Effector memory CD4-positive, alpha-beta T cell (primary cell): ENCODE data around the gene SH2D3C.
A peak's percentile ranks its signal among the peaks of the same experiment; 100 is the strongest.

ENCODE experiments used
- DNase-seq, 3 donors: peaks; one replicate each; pipeline ENCODE4 v3.0.0-alpha.2; 2020
- H3K27ac ChIP-seq: 2 replicates; pipeline ENCODE4 v1.7.0; 2013; ENCODE audit warnings: mild to moderate bottlenecking, low read length, moderate library complexity; ENCODE audit not compliant: insufficient read depth, poor library complexity, severe bottlenecking
- H3K27me3 ChIP-seq: replicated peaks from 2 replicates; pipeline ENCODE4 v1.7.0; 2013; ENCODE audit warnings: mild to moderate bottlenecking, low read length; ENCODE audit not compliant: insufficient read depth, control insufficient read depth, poor library complexity, severe bottlenecking
- H3K36me3 ChIP-seq: 2 replicates; pipeline ENCODE4 v1.7.0; 2013; ENCODE audit warnings: mild to moderate bottlenecking, low read length, moderate library complexity; ENCODE audit not compliant: control insufficient read depth, insufficient read depth
- H3K4me1 ChIP-seq: 2 replicates; pipeline ENCODE4 v1.7.0; 2013; ENCODE audit warnings: low read length, mild to moderate bottlenecking; ENCODE audit not compliant: control insufficient read depth, insufficient read depth, poor library complexity, severe bottlenecking
- H3K4me3 ChIP-seq: 2 replicates; pipeline ENCODE4 v1.7.0; 2013; ENCODE audit warnings: low read length, low read depth, mild to moderate bottlenecking; ENCODE audit not compliant: insufficient read depth, poor library complexity, severe bottlenecking
- H3K9me3 ChIP-seq: 2 replicates; pipeline ENCODE4 v1.7.0; 2013; ENCODE audit warnings: mild to moderate bottlenecking, low read length, moderate library complexity; ENCODE audit not compliant: control insufficient read depth

The SH2D3C gene

GRCh38 chr9:127722055-127722745 lies 56.3 kb downstream of the SH2D3C start:
- no peak overlapping the region for H3K4me3 ChIP-seq
- H3K27ac ChIP-seq, result no peak overlapping the region

GRCh38 chr9:127721391-127721821 lies 57.1 kb downstream of the SH2D3C start:
- H3K27me3 ChIP-seq, result no peaks in the 10 kb centered on the region
- H3K4me3 ChIP-seq, result no peak overlapping the region
- H3K4me1 ChIP-seq, result peaks cover 14% of the 10 kb centered on the region
- no peaks in the 10 kb centered on the region for H3K36me3 ChIP-seq
- H3K9me3 ChIP-seq, result no peaks in the 10 kb centered on the region
- no peak overlapping the region for H3K27ac ChIP-seq
- no peak for DNase-seq

More at GRCh38 chr9:127722055-127722745, 56.3 kb downstream of the SH2D3C start:
- Histone ChIP-seq H3K4me1 (peaks cover 14% of the 10 kb centered on the region), H3K9me3 (no peaks in the 10 kb centered on the region), H3K36me3 (no peaks in the 10 kb centered on the region), H3K27me3 (no peaks in the 10 kb centered on the region)
- no peak for DNase-seq

GRCh38 chr9:127720865-127721227 lies 57.6 kb downstream of the SH2D3C start:
- no peak overlapping the region for H3K4me3 ChIP-seq
- no peaks in the 10 kb centered on the region for H3K27me3 ChIP-seq
- peaks cover 18% of the 10 kb centered on the region for H3K4me1 ChIP-seq
- H3K27ac ChIP-seq, result no peak overlapping the region
- DNase-seq, result no peak
- no peaks in the 10 kb centered on the region for H3K36me3 ChIP-seq
- no peaks in the 10 kb centered on the region for H3K9me3 ChIP-seq

- Histone ChIP-seq H3K9me3 (no peaks in the 10 kb centered on the region), H3K27me3 (no peaks in the 10 kb centered on the region), H3K4me3 (no peak overlapping the region), H3K4me1 (peaks cover 18% of the 10 kb centered on the region), H3K27ac (peak overlapping the region; percentile 45), H3K36me3 (no peaks in the 10 kb centered on the region)
- no peak for DNase-seq
Observed at GRCh38 chr9:127720031-127720864, 58.2 kb downstream of the SH2D3C start.

GRCh38 chr9:127717766-127718165 lies 60.7 kb downstream of the SH2D3C start:
- H3K4me1 ChIP-seq, result peaks cover 29% of the 10 kb centered on the region
- H3K4me3 ChIP-seq, result no peak overlapping the region
- H3K36me3 ChIP-seq, result no peaks in the 10 kb centered on the region
- DNase-seq, result no peak
- H3K27ac ChIP-seq, result no peak overlapping the region
- no peaks in the 10 kb centered on the region for H3K9me3 ChIP-seq
- no peaks in the 10 kb centered on the region for H3K27me3 ChIP-seq

GRCh38 chr9:127716412-127716811 lies 62.1 kb downstream of the SH2D3C start:
- no peaks in the 10 kb centered on the region for H3K36me3 ChIP-seq
- H3K4me1 ChIP-seq, result peaks cover 29% of the 10 kb centered on the region
- H3K4me3 ChIP-seq, result peak overlapping the region; percentile 91
- DNase-seq, result no peak
- no peaks in the 10 kb centered on the region for H3K9me3 ChIP-seq
- peak overlapping the region; percentile 66 for H3K27ac ChIP-seq
- H3K27me3 ChIP-seq, result no peaks in the 10 kb centered on the region

GRCh38 chr9:127715470-127716337 lies 62.8 kb downstream of the SH2D3C start, which contains the start of the genes PTRH1 and TTC16:
TSS of gene PTRH1 (minus strand) at chr9:127715663. CDS start at chr9:127715639, 24 bp downstream.
TSS of gene TTC16 (plus strand) at chr9:127716079. CDS start at chr9:127716146, 67 bp downstream.
- Histone ChIP-seq H3K27me3 (no peaks in the 10 kb centered on the region), H3K4me1 (peaks cover 30% of the 10 kb centered on the region), H3K9me3 (no peaks in the 10 kb centered on the region), H3K4me3 (peak within 1 kb of the TSS; percentile 91), H3K36me3 (no peaks in the 10 kb centered on the region), H3K27ac (peak within 1 kb of the TSS; percentile 66)
- DNase-seq, result peak; percentile 91 to 97 (median 92)

- peak in 1 of 3 donors; percentile 9 for DNase-seq
- Histone ChIP-seq H3K9me3 (no peaks in the 10 kb centered on the region), H3K27ac (peak overlapping the region; percentile 66), H3K27me3 (no peaks in the 10 kb centered on the region), H3K4me3 (peak overlapping the region; percentile 91), H3K36me3 (no peaks in the 10 kb centered on the region), H3K4me1 (peaks cover 26% of the 10 kb centered on the region)
Observed at GRCh38 chr9:127714951-127715469, 63.5 kb downstream of the SH2D3C start.

- no peaks in the 10 kb centered on the region for H3K36me3 ChIP-seq
- no peaks in the 10 kb centered on the region for H3K27me3 ChIP-seq
- H3K4me1 ChIP-seq, result peaks cover 21% of the 10 kb centered on the region
- H3K9me3 ChIP-seq, result no peaks in the 10 kb centered on the region
- no peak overlapping the region for H3K4me3 ChIP-seq
- DNase-seq, result no peak
- no peak overlapping the region for H3K27ac ChIP-seq
Observed at GRCh38 chr9:127714020-127714750, 64.3 kb downstream of the SH2D3C start.
